GM12878 (cell line): ENCODE data around the gene ABCB7. TPM values are rescaled to one million over a fixed set of nuclear protein-coding genes. Genes with fewer than 3 reads are reported as not detected.
"Not testable (repeated sequence)": the region's sequence is repeated elsewhere in the genome, so short reads cannot be mapped to it uniquely, and the experiment has no call there.

Experiments used
- ATAC-seq: fragments of 200-7000 bp; cut with Tn5 transposase; 3 replicates; pipeline ENCODE4 v1.9.1; 2020; ENCODE audit warnings: mild to moderate bottlenecking, moderate library complexity
- BruUV-seq: library from RNA; stranded (reverse); fragments of 400-500 nt; replicated peaks from 2 replicates; lab custom pipeline; 2021; lab: Mats Ljungman, UMichigan
- CTCF ChIA-PET: fragments of 300-600 bp; sonication (Branson Sonifier 250); formaldehyde crosslinking; extraction: SDS; loops from one replicate; lab custom pipeline; 2021; ENCODE audit warnings: inconsistent platforms; lab: Yijun Ruan, JAX
- POLR2A ChIA-PET: fragments of 350-600 bp; formaldehyde crosslinking; extraction: SDS; loops from one replicate; lab custom pipeline; 2021; ENCODE audit warnings: inconsistent platforms; lab: Charles Lee
- RAD21 ChIA-PET: fragments of 300-600 bp; sonication (Branson Sonifier 250); formaldehyde crosslinking; loops from one replicate; lab custom pipeline; 2023; ENCODE audit warnings: antibody characterized with exemption; ENCODE audit not compliant: unreplicated experiment; lab: Charles Lee
- SMC1A ChIA-PET: fragments of 300-600 bp; sonication (Branson Sonifier 250); formaldehyde crosslinking; loops from one replicate; lab custom pipeline; 2023; ENCODE audit not compliant: unreplicated experiment, uncharacterized antibody; lab: Charles Lee
- DNase-seq: peaks from one replicate; pipeline ENCODE4 v3.0.0-alpha.2; 2011; ENCODE audit warnings: low read depth, low spot score
- FAIRE-seq: peaks from 3 replicates; lab custom pipeline; 2011; peaks lifted over from hg19 to GRCh38; lab: Jason Lieb, UNC
- H2AFZ ChIP-seq: 2 replicates; pipeline ENCODE4 v1.6.0; 2011; ENCODE audit warnings: low read depth, low read length, control low read depth; ENCODE audit not compliant: control insufficient read depth
- H3K27ac ChIP-seq: 2 replicates; pipeline ENCODE4 v1.5.1; 2011; ENCODE audit warnings: control low read depth; ENCODE audit not compliant: control insufficient read depth, insufficient read depth
- H3K27me3 ChIP-seq, 2 experiments: replicated peaks in 1 of 2; 2 replicates each; pipeline versions ENCODE4 v1.6.0 to v1.6.1; 2011; ENCODE audit warnings: low read length in 1 of 2; ENCODE audit not compliant: control insufficient read depth in 2 of 2, insufficient read depth in 2 of 2
- H3K36me3 ChIP-seq, 2 experiments: 2 replicates each; pipeline ENCODE4 v1.5.1; 2011; ENCODE audit warnings: low read length in 1 of 2; ENCODE audit not compliant: control insufficient read depth in 2 of 2, insufficient read depth in 2 of 2
- H3K4me1 ChIP-seq: 2 replicates; pipeline ENCODE4 v1.6.1; 2011; ENCODE audit warnings: mild to moderate bottlenecking, low read length, moderate library complexity, mixed read lengths; ENCODE audit not compliant: control insufficient read depth, insufficient read depth
- H3K4me2 ChIP-seq: 2 replicates; pipeline ENCODE4 v1.6.0; 2011; ENCODE audit warnings: control low read depth; ENCODE audit not compliant: control insufficient read depth, insufficient read depth
- H3K4me3 ChIP-seq: fragments of 200-600 bp; sonication (generic); 2 replicates; pipeline ENCODE4 v1.5.1; 2016
- H3K79me2 ChIP-seq: 2 replicates; pipeline ENCODE4 v1.6.0; 2011; ENCODE audit warnings: low read length; ENCODE audit not compliant: control insufficient read depth, insufficient read depth
- H3K9ac ChIP-seq: 2 replicates; pipeline ENCODE4 v1.8.0; 2011; ENCODE audit warnings: low read length, control low read depth, mixed read lengths; ENCODE audit not compliant: control insufficient read depth, insufficient read depth
- H3K9me3 ChIP-seq: replicated peaks from 3 replicates; pipeline ENCODE4 v1.5.1; 2011; ENCODE audit warnings: mild to moderate bottlenecking, low read length; ENCODE audit not compliant: control insufficient read depth, insufficient read depth
- H4K20me1 ChIP-seq: 2 replicates; pipeline ENCODE4 v1.6.0; 2011; ENCODE audit not compliant: control insufficient read depth, insufficient read depth
- WGBS: methylation state at CpG from one replicate; pipeline ENCODE4 v1.1.6; 2016; ENCODE audit warnings: low lambda C conversion rate; ENCODE audit not compliant: insufficient replicate concordance, insufficient coverage; ENCODE audit errors: missing lambda C conversion rate; 5-methylcytosine and 5-hydroxymethylcytosine counted together
- in situ Hi-C: fragments of 300-500 bp; cut with MboI; formaldehyde crosslinking; loops from 9 replicates; pipeline ENCODE4 v1.14.3; 2018; ENCODE audit warnings: mixed read lengths
- intact Hi-C: fragments of 100-400 bp; cut with micrococcal nuclease; formaldehyde crosslinking; loops from one replicate; pipeline ENCODE4 v1.14.2; 2022; ENCODE audit not compliant: unreplicated experiment
- polyA plus RNA-seq, 11 experiments: library from polyadenylated mRNA; depleted of rRNA in 4 of 11; unstranded in 6 of 11; stranded (reverse) in 5 of 11; fragments of >200 nt; fragmentation: Nextera tagmentation in 4 of 11; fragmentation: Illumina TruSeq in 1 of 11; extraction: Ambion mirVana in 4 of 11; extraction: Trizol in 1 of 11; gene quantifications; 1 replicate in 1 of 11; 2 replicates in 10 of 11; pipeline versions ENCODE4 v1.2.1 to v1.2.3, GENCODE V29; 2011 to 2016; ENCODE audit warnings: inconsistent platforms in 2 of 11, missing spikeins in 2 of 11, low read depth in 1 of 11
- total RNA-seq, 4 experiments: library from RNA; depleted of rRNA in 3 of 4; stranded (reverse); fragments of >200 nt in 3 of 4; fragmentation: Illumina TruSeq in 1 of 4; extraction: Trizol in 1 of 4; gene quantifications; 2 replicates each; pipeline versions ENCODE4 v1.2.1 to v1.2.3, GENCODE V29; 2013 to 2021
- TF ChIP-seq, protein P1 (sequence below), 3 experiments: IDR thresholded peaks in 2 of 3; conservative IDR thresholded peaks in 1 of 3; 2 replicates each; pipeline ENCODE4 v1.5.1; 2011; ENCODE audit warnings: low read depth in 3 of 3, low read length in 3 of 3, mild to moderate bottlenecking in 3 of 3, control low read depth in 2 of 3, moderate library complexity in 2 of 3, inconsistent platforms in 1 of 3, mixed read lengths in 1 of 3; ENCODE audit not compliant: control insufficient read depth in 2 of 3, insufficient read depth in 1 of 3; ENCODE audit errors: extremely low read depth in 1 of 3

The ABCB7 gene
- total and polyA plus RNA-seq, 10 of the 15 experiments (the other 5 are each of a cell fraction or from before 2014, with no cell fraction given): 16.8 to 62.7 (median 30.6) TPM

DNA sequence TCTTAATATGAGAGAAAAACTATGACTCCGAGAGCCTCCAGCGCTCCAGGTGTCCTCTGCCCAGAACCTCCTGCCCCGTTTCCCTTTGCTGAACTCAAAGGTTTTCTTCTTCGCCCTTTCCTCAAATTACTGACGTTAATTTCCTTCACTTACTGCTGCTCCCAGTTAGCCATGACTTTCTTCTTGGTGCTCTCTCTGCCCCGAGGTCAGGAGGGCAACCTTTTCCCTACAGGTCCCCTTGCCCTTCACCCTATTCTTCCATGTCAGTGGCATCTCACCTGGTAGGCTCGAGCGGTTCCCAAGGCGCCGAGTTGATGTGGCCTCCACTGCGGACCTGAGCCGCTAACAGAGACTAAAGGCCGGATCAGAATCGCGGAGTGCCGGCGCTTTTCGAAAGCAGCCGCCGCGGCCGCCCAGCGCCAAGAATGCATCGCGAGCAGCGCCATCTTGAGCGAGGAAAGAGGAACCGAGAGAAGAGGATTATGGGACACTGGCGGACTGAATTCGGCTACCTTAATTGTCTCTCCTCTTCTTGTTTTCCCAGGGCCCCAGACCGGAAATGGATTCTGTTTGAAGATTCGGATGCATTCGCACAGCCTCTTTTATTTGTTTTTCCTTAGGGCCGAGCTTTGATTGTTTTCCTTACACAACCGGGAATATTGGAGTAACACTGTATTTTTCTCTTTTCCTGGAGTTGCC is at the start of gene ABCB7 (continued):
- TF ChIP-seq, protein P1, sequence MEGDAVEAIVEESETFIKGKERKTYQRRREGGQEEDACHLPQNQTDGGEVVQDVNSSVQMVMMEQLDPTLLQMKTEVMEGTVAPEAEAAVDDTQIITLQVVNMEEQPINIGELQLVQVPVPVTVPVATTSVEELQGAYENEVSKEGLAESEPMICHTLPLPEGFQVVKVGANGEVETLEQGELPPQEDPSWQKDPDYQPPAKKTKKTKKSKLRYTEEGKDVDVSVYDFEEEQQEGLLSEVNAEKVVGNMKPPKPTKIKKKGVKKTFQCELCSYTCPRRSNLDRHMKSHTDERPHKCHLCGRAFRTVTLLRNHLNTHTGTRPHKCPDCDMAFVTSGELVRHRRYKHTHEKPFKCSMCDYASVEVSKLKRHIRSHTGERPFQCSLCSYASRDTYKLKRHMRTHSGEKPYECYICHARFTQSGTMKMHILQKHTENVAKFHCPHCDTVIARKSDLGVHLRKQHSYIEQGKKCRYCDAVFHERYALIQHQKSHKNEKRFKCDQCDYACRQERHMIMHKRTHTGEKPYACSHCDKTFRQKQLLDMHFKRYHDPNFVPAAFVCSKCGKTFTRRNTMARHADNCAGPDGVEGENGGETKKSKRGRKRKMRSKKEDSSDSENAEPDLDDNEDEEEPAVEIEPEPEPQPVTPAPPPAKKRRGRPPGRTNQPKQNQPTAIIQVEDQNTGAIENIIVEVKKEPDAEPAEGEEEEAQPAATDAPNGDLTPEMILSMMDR (IDR thresholded peaks at IDR 0.05 in 2 of 3, conservative IDR thresholded peaks at IDR 0.05 in 1 of 3; ENCODE audit: control insufficient read depth in 2 of 3, extremely low read depth in 1 of 3, insufficient read depth in 1 of 3, low read depth in 3 of 3, low read length in 3 of 3): 0 out of 6 replicates have a peak, but pooled peaks of 1 of the 3 experiments have one; percentile 4

DNA sequence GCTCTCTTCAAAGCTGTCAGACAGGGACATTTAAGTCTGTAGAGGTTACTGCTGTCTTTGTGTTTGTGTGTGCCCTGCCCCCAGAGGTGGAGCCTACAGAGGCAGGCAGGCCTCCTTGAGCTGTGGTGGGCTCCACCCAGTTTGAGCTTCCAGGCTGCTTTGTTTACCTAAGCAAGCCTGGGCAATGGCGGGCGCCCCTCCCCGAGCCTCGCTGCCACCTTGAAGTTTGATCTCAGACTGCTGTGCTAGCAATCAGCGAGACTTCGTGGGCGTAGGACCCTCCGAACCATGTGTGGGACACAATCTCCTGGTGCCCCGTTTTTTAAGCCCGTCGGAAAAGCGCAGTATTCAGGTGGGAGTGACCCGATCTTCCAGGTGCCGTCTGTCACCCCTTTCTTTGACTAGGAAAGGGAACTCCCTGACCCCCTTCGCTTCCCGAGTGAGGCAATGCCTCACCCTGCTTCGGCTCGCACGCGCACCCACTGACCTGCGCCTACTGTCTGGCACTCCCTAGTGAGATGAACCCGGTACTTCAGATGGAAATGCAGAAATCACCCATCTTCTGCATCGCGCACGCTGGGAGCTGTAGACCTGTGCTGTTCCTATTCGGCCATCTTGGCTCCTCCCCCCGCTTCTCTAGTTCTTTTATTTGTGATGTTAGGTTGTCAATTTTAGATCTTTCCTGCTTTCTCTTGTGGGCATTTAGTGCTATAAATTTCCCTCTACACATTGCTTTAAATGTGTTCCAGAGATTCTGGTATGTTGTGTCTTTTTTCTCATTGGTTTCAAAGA is 32.5 kb upstream of the ABCB7 start:
- FAIRE-seq, H3K27ac ChIP-seq, RAD21 ChIA-PET, CTCF ChIA-PET, ATAC-seq, BruUV-seq, H4K20me1 ChIP-seq, H3K79me2 ChIP-seq, DNase-seq, H3K4me2 ChIP-seq, H3K4me3 ChIP-seq, in situ Hi-C loops, H3K4me1 ChIP-seq, H3K9me3 ChIP-seq, H2AFZ ChIP-seq, H3K27me3 ChIP-seq, H3K9ac ChIP-seq, POLR2A ChIA-PET, H3K36me3 ChIP-seq, intact Hi-C loops: not testable (repeated sequence)
- WGBS: 63% methylated on average over 26 of the region's 27 CpGs
- SMC1A ChIA-PET: interaction anchor here (2.5 kb wide), 1 partner anchor 10 kb away, joined by 5 read pairs; no protein-coding TSS in a partner anchor
